ENCODE measurements around the gene SLC22A4.
A peak's percentile ranks its signal among the peaks of the same experiment; 100 is the strongest.

The SLC22A4 gene

GRCh38 chr5:132293992-132294727 lies at the start of gene SLC22A4:
Gene SLC22A4, plus strand, starts transcription at chr5:132294394. Its CDS starts 223 bp downstream, at chr5:132294617.
- DNase-seq = peak; percentile 26

- DNase-seq = no peak
Measured at GRCh38 chr5:132245593-132245992, 48.6 kb upstream of the SLC22A4 start.

GRCh38 chr5:132246806-132247205 lies 47.4 kb upstream of the SLC22A4 start:
- DNase-seq = no peak

GRCh38 chr5:132250547-132250946 lies 43.6 kb upstream of the SLC22A4 start:
- DNase-seq = no peak

- no peak for DNase-seq
Measured at GRCh38 chr5:132251220-132251725, 42.9 kb upstream of the SLC22A4 start.

GRCh38 chr5:132253008-132253441 lies 41.2 kb upstream of the SLC22A4 start:
- DNase-seq = no peak

- no peak for DNase-seq
Measured at GRCh38 chr5:132253452-132254320, 40.5 kb upstream of the SLC22A4 start.

- DNase-seq = no peak
Measured at GRCh38 chr5:132254321-132254977, 39.7 kb upstream of the SLC22A4 start.

- no peak for DNase-seq
Measured at GRCh38 chr5:132256086-132256782, 38.0 kb upstream of the SLC22A4 start.

- DNase-seq = no peak
Measured at GRCh38 chr5:132256783-132257130, 37.4 kb upstream of the SLC22A4 start.

GRCh38 chr5:132257131-132258101 lies 36.8 kb upstream of the SLC22A4 start, which contains the start of gene PDLIM4:
Gene PDLIM4, plus strand, starts transcription at chr5:132257696. Its CDS starts 39 bp downstream, at chr5:132257735.
- no peak for DNase-seq

GRCh38 chr5:132258102-132259068 lies 35.8 kb upstream of the SLC22A4 start:
- DNase-seq = no peak

GRCh38 chr5:132259069-132259851 lies 34.9 kb upstream of the SLC22A4 start:
- no peak for DNase-seq

GRCh38 chr5:132260051-132260450 lies 34.1 kb upstream of the SLC22A4 start:
- DNase-seq = no peak

GRCh38 chr5:132260714-132261551 lies 33.3 kb upstream of the SLC22A4 start:
- no peak for DNase-seq

GRCh38 chr5:132261881-132262845 lies 32.0 kb upstream of the SLC22A4 start:
- DNase-seq = no peak
